ENCODE data around the gene PSTPIP2. TPM values are rescaled to one million over a fixed set of nuclear protein-coding genes. Genes with fewer than 3 reads are reported as not detected.

Gene PSTPIP2
- total and polyA plus RNA-seq, 2 donors (not counting 3 experiments of a cell fraction or from before 2014, with no cell fraction given): 1.6 to 4.9 TPM

- ChIA-PET POLR2A (no interaction called here), CTCF (interaction anchor here (1.4 kb wide), 1 partner anchor 136 kb away, joined by 5 read pairs; the partner anchor contains the start of gene PSTPIP2)
- FAIRE-seq (no peak), DNase-seq (ENCODE audit: low read depth, low spot score) (no peak)
- Histone ChIP-seq H3K9ac (replicated peaks; ENCODE audit: extremely low read depth, insufficient read depth, low read length) (no peak overlapping the region), H4K20me1 (replicated peaks; ENCODE audit: control insufficient read depth, extremely low read depth, insufficient read depth, low read length) (no peaks in the 10 kb centered on the region), H3K27ac (ENCODE audit: insufficient read depth, low read depth, low read length) (no peak overlapping the region), H3K9me3 (replicated peaks; ENCODE audit: control insufficient read depth, insufficient read depth, low read length) (no peaks in the 10 kb centered on the region), H3K4me2 (ENCODE audit: insufficient read depth, low read length) (no peak overlapping the region), H3K27me3 (ENCODE audit: control insufficient read depth in 2 of 2, insufficient read depth in 2 of 2, low read length in 2 of 2) (no peaks in the 10 kb centered on the region), H3K79me2 (ENCODE audit: control insufficient read depth, insufficient read depth, low read length) (no peaks in the 10 kb centered on the region), H3K4me3 (replicated peaks in 1 of 3; ENCODE audit: insufficient read depth in 1 of 3, low read depth in 1 of 3, low read length in 3 of 3) (no peak overlapping the region), H3K4me1 (ENCODE audit: control insufficient read depth, extremely low read depth, insufficient read depth, low read length) (no peaks in the 10 kb centered on the region), H3K9me1 (replicated peaks; ENCODE audit: control insufficient read depth, extremely low read depth, insufficient read depth, low read length) (no peaks in the 10 kb centered on the region), H2AFZ (ENCODE audit: low read depth, low read length) (no peak overlapping the region), H3K36me3 (ENCODE audit: control insufficient read depth in 2 of 2, extremely low read depth in 1 of 2, insufficient read depth in 2 of 2, low read length in 2 of 2) (peaks cover 3 to 12% of the 10 kb centered on the region in 2 experiments)
- TF ChIP-seq MAX (IDR thresholded peaks at IDR 0.05; ENCODE audit: insufficient read depth, insufficient read length) (no peak), EZH2 (IDR thresholded peaks at IDR 0.05; ENCODE audit: borderline replicate concordance, low read depth, low read length, severe bottlenecking) (no peak), CTCF (IDR thresholded peaks at IDR 0.05; ENCODE audit: extremely low read depth in 1 of 2, insufficient read depth in 1 of 2, low read depth in 1 of 2, low read length in 2 of 2) (no peak), MYC (IDR thresholded peaks at IDR 0.05; ENCODE audit: low read depth, low read length) (no peak), POLR2A (IDR thresholded peaks at IDR 0.05; ENCODE audit: low read depth, low read length) (no peak), POLR2AphosphoS5 (IDR thresholded peaks at IDR 0.05; ENCODE audit: insufficient read depth, low read depth, low read length) (no peak), JUN (IDR thresholded peaks at IDR 0.05; ENCODE audit: borderline replicate concordance, insufficient read depth, insufficient read length, low read depth) (no peak), FOS (IDR thresholded peaks at IDR 0.05; ENCODE audit: borderline replicate concordance, insufficient read depth, low read length) (no peak), GATA2 (IDR thresholded peaks at IDR 0.05; ENCODE audit: insufficient read depth, insufficient read length, low read depth, low read length) (no peak)
- intact Hi-C loops (cut with micrococcal nuclease) (no loop called here), dilution Hi-C loops (cut with MboI; ENCODE audit: extremely low pct_ligation_motif_present, low sequenced_read_pairs) (no loop called here)
- BruUV-seq (replicated peaks): no TSS peak
Measured at GRCh38 chr18:45935591-45936335, 136.3 kb downstream of the PSTPIP2 start.

Small RNAs within 50 kb of the gene (small RNA-seq; reads per million reads assigned to genes)
- gene RN7SKP26 (ENCODE audit: insufficient read depth, insufficient read length, low read depth, low replicate concordance): not detected
- not detected for gene RNU6-1278P (ENCODE audit: insufficient read depth, insufficient read length, low read depth, low replicate concordance)
- not detected for gene RNY4P37 (ENCODE audit: insufficient read depth, insufficient read length, low read depth, low replicate concordance)

Other genes with a start within 250 kb of the PSTPIP2 start
- gene SIGLEC15, start 246.6 kb downstream of the PSTPIP2 start, total RNA-seq: not detected in 2 replicates
- not detected in 2 replicates for gene SIGLEC15, start 246.6 kb downstream of the PSTPIP2 start, polyA plus RNA-seq
- gene EPG5, start 104.9 kb downstream of the PSTPIP2 start, total RNA-seq: 20.6 and 25.6 TPM in 2 replicates
- gene EPG5, start 104.9 kb downstream of the PSTPIP2 start, polyA plus RNA-seq: 16.7 and 16.8 TPM in 2 replicates
- 374 and 405 TPM in 2 replicates for gene ATP5F1A, start 26.0 kb upstream of the PSTPIP2 start, total RNA-seq
- 491 and 585 TPM in 2 replicates for gene ATP5F1A, start 26.0 kb upstream of the PSTPIP2 start, polyA plus RNA-seq
- 57.1 and 60.6 TPM in 2 replicates for gene HAUS1, start 32.1 kb upstream of the PSTPIP2 start, total RNA-seq
- gene HAUS1, start 32.1 kb upstream of the PSTPIP2 start, polyA plus RNA-seq: 29.4 and 29.9 TPM in 2 replicates

Data from endothelial cell of umbilical vein (primary cell).